GM19328 (cell line): ENCODE results near the gene APOOL.
A peak's percentile ranks its signal among the peaks of the same experiment; 100 is the strongest.
"Not testable (repeated sequence)": the region's sequence is repeated elsewhere in the genome, so short reads cannot be mapped to it uniquely, and the experiment has no call there.

ENCODE experiments used
- ATAC-seq: cut with Tn5 transposase; IDR thresholded peaks from one replicate; pipeline ENCODE4 v1.9.1; 2021; ENCODE audit warnings: mild to moderate bottlenecking, moderate library complexity; ENCODE audit not compliant: unreplicated experiment

APOOL gene

GRCh38 chrX:85003655-85004244 lies at the start of gene APOOL:
TSS of gene APOOL (plus strand) at chrX:85003877. CDS start at chrX:85003913, 36 bp downstream.
- ATAC-seq, result peak; percentile 93

- ATAC-seq, result no peak
Measured at GRCh38 chrX:84956304-84956703, 47.4 kb upstream of the APOOL start.

- ATAC-seq, result no peak
Measured at GRCh38 chrX:84974803-84975202, 28.9 kb upstream of the APOOL start.

- not testable (repeated sequence) for ATAC-seq
Measured at GRCh38 chrX:84991739-84992138, 11.9 kb upstream of the APOOL start.

GRCh38 chrX:84993150-84993549 lies 10.5 kb upstream of the APOOL start:
- no peak for ATAC-seq

GRCh38 chrX:85001344-85001743 lies 2.3 kb upstream of the APOOL start:
- no peak for ATAC-seq

- no peak for ATAC-seq
Measured at GRCh38 chrX:85004255-85004654, 578 bp downstream of the APOOL start.

GRCh38 chrX:85012098-85012497 lies 8.4 kb downstream of the APOOL start:
- no peak for ATAC-seq

- not testable (repeated sequence) for ATAC-seq
Measured at GRCh38 chrX:85015351-85015750, 11.7 kb downstream of the APOOL start.

GRCh38 chrX:85017721-85018120 lies 14.0 kb downstream of the APOOL start:
- no peak for ATAC-seq

GRCh38 chrX:85018471-85018870 lies 14.8 kb downstream of the APOOL start:
- no peak for ATAC-seq

GRCh38 chrX:85020216-85020615 lies 16.5 kb downstream of the APOOL start:
- no peak for ATAC-seq

- ATAC-seq, result no peak
Measured at GRCh38 chrX:85024044-85024443, 20.4 kb downstream of the APOOL start.

GRCh38 chrX:85024562-85024961 lies 20.9 kb downstream of the APOOL start:
- no peak for ATAC-seq

GRCh38 chrX:85026170-85026569 lies 22.5 kb downstream of the APOOL start:
- no peak for ATAC-seq

GRCh38 chrX:85029043-85029442 lies 25.4 kb downstream of the APOOL start:
- no peak for ATAC-seq

- no peak for ATAC-seq
Measured at GRCh38 chrX:85031505-85031904, 27.8 kb downstream of the APOOL start.

- ATAC-seq, result no peak
Measured at GRCh38 chrX:85037114-85037513, 33.4 kb downstream of the APOOL start.

GRCh38 chrX:85051627-85052026 lies 48.0 kb downstream of the APOOL start:
- no peak for ATAC-seq

- no peak for ATAC-seq
Measured at GRCh38 chrX:85052205-85052604, 48.5 kb downstream of the APOOL start.

- no peak for ATAC-seq
Measured at GRCh38 chrX:85052636-85053343, 49.1 kb downstream of the APOOL start.

- ATAC-seq, result no peak
Measured at GRCh38 chrX:85065512-85066198, 62.0 kb downstream of the APOOL start.
